Osteoblast (primary cell): ENCODE results near the gene FUCA1. TPM values are rescaled to one million over a fixed set of nuclear protein-coding genes. Genes with fewer than 3 reads are reported as not detected.
A peak's percentile ranks its signal among the peaks of the same experiment; 100 is the strongest.
"Not testable (repeated sequence)": the region's sequence is repeated elsewhere in the genome, so short reads cannot be mapped to it uniquely, and the experiment has no call there.

Experiments used
- DNase-seq: peaks from one replicate; pipeline ENCODE4 v3.0.0; 2011; ENCODE audit warnings: low spot score, mixed read lengths; ENCODE audit not compliant: insufficient read length; ENCODE audit errors: missing footprints
- H2AFZ ChIP-seq: 2 replicates; pipeline ENCODE4 v1.6.0; 2011; ENCODE audit warnings: mild to moderate bottlenecking, low read length
- H3K27ac ChIP-seq: 2 replicates; pipeline ENCODE4 v1.5.1; 2011; ENCODE audit warnings: mild to moderate bottlenecking, low read depth, low read length, moderate library complexity
- H3K27me3 ChIP-seq: 2 replicates; pipeline ENCODE4 v1.6.0; 2012; ENCODE audit warnings: mild to moderate bottlenecking, control low read depth, inconsistent platforms, low read length, moderate library complexity; ENCODE audit not compliant: insufficient read depth
- H3K36me3 ChIP-seq: 2 replicates; pipeline ENCODE4 v1.5.1; 2011; ENCODE audit warnings: mild to moderate bottlenecking, low read length, control low read depth, moderate library complexity; ENCODE audit not compliant: insufficient read depth
- H3K4me1 ChIP-seq: 2 replicates; pipeline ENCODE4 v1.5.1; 2011; ENCODE audit warnings: mild to moderate bottlenecking, low read length, control low read depth, moderate library complexity; ENCODE audit not compliant: insufficient read depth
- H3K4me2 ChIP-seq: 2 replicates; pipeline ENCODE4 v1.6.0; 2011; ENCODE audit warnings: mild to moderate bottlenecking, low read length; ENCODE audit not compliant: insufficient read depth
- H3K4me3 ChIP-seq: fragments of 200-600 bp; sonication (generic); 3 replicates; pipeline ENCODE4 v1.5.1; 2012; ENCODE audit warnings: mild to moderate bottlenecking, low read length, inconsistent platforms; ENCODE audit not compliant: insufficient read depth
- H3K79me2 ChIP-seq: 2 replicates; pipeline ENCODE4 v1.6.0; 2012; ENCODE audit warnings: mild to moderate bottlenecking, low read length, control low read depth, inconsistent platforms; ENCODE audit not compliant: insufficient read depth
- H3K9me3 ChIP-seq: 2 replicates; pipeline ENCODE4 v1.5.1; 2011; ENCODE audit warnings: low read depth, low read length, control low read depth
- H4K20me1 ChIP-seq: 2 replicates; pipeline ENCODE4 v1.6.0; 2012; ENCODE audit warnings: mild to moderate bottlenecking, low read length, control low read depth; ENCODE audit not compliant: insufficient read depth
- CTCF ChIP-seq: IDR thresholded peaks from 2 replicates; pipeline ENCODE4 v1.5.1; 2011; ENCODE audit warnings: mild to moderate bottlenecking, low read depth, low read length, moderate library complexity; ENCODE audit errors: extremely low read depth
- total RNA-seq: library from RNA; depleted of rRNA; stranded (reverse); fragments of >200 nt; gene quantifications from 2 replicates; pipeline ENCODE4 v1.2.3, GENCODE V29; 2012

The FUCA1 gene
- total RNA-seq, 1 donor: 34.7 TPM

- H3K4me1 ChIP-seq: peaks cover 16% of the 10 kb centered on the region
Observed at GRCh38 chr1:23803674-23804073, 64.4 kb downstream of the FUCA1 start.

GRCh38 chr1:23802809-23803342 is 65.2 kb downstream of the FUCA1 start:
- H4K20me1 ChIP-seq, DNase-seq, H3K27me3 ChIP-seq, H3K79me2 ChIP-seq, H2AFZ ChIP-seq, H3K4me2 ChIP-seq, H3K27ac ChIP-seq, H3K9me3 ChIP-seq, H3K4me3 ChIP-seq: not testable (repeated sequence)
- H3K4me1 ChIP-seq: peaks cover 16% of the 10 kb centered on the region
- peaks cover 26% of the 10 kb centered on the region for H3K36me3 ChIP-seq

More at GRCh38 chr1:23803674-23804073, 64.4 kb downstream of the FUCA1 start:
- Histone ChIP-seq H3K4me2 (no peak overlapping the region), H3K36me3 (peaks cover 23% of the 10 kb centered on the region), H2AFZ (no peak overlapping the region), H3K9me3 (no peaks in the 10 kb centered on the region), H3K27me3 (no peaks in the 10 kb centered on the region), H3K4me3 (no peak overlapping the region), H3K79me2 (no peaks in the 10 kb centered on the region), H4K20me1 (no peaks in the 10 kb centered on the region), H3K27ac (no peak overlapping the region)
- TF ChIP-seq CTCF: no peak
- DNase-seq: no peak

- no peak for TF ChIP-seq CTCF
- H3K4me1 ChIP-seq: peaks cover 16% of the 10 kb centered on the region
- no peaks in the 10 kb centered on the region for H3K9me3 ChIP-seq
- no peaks in the 10 kb centered on the region for H4K20me1 ChIP-seq
- peak overlapping the region; percentile 97 for H3K4me2 ChIP-seq
- H3K36me3 ChIP-seq: peaks cover 33% of the 10 kb centered on the region
- H3K4me3 ChIP-seq: no peak overlapping the region
- H2AFZ ChIP-seq: no peak overlapping the region
- H3K27ac ChIP-seq: no peak overlapping the region
- H3K27me3 ChIP-seq: no peaks in the 10 kb centered on the region
- H3K79me2 ChIP-seq: no peaks in the 10 kb centered on the region
- DNase-seq: peak; percentile 65
Observed at GRCh38 chr1:23801876-23802275, 66.2 kb downstream of the FUCA1 start.

- Histone ChIP-seq H3K4me1 (peaks cover 16% of the 10 kb centered on the region), H4K20me1 (no peaks in the 10 kb centered on the region), H3K9me3 (no peaks in the 10 kb centered on the region), H3K36me3 (peaks cover 34% of the 10 kb centered on the region), H3K79me2 (no peaks in the 10 kb centered on the region), H3K27me3 (no peaks in the 10 kb centered on the region), H2AFZ (peak overlapping the region; percentile 74), H3K4me2 (peak overlapping the region; percentile 97), H3K27ac (peak overlapping the region; percentile 63), H3K4me3 (peak overlapping the region; percentile 92)
- no peak for TF ChIP-seq CTCF
- peak; percentile 84 for DNase-seq
Observed at GRCh38 chr1:23801338-23801748, 66.7 kb downstream of the FUCA1 start.
